CD14-positive monocyte (primary cell): ENCODE results near the gene PROB1. TPM values are rescaled to one million over a fixed set of nuclear protein-coding genes. Genes with fewer than 3 reads are reported as not detected.

Source experiments
- DNase-seq, 3 donors: peaks; one replicate each; pipeline ENCODE4 v3.0.0-alpha.2; 2011 to 2022
- H2AFZ ChIP-seq: 2 replicates; pipeline ENCODE4 v1.6.0; 2012; ENCODE audit warnings: mild to moderate bottlenecking, low read depth, low read length, inconsistent platforms; ENCODE audit not compliant: insufficient read depth, poor library complexity, severe bottlenecking
- H3K27ac ChIP-seq, 2 donors: 1 replicate in 1 of 2; 2 replicates in 1 of 2; pipeline ENCODE4 v1.5.1; 2012 to 2013; ENCODE audit warnings: low read length in 2 of 2, control low read depth in 1 of 2, inconsistent platforms in 1 of 2, low read depth in 1 of 2, mild to moderate bottlenecking in 1 of 2
- H3K27me3 ChIP-seq, 2 donors: one replicate each; pipeline versions ENCODE4 v1.6.0 to v1.6.1; 2011 to 2013; ENCODE audit warnings: low read length in 2 of 2; ENCODE audit not compliant: control insufficient read depth in 2 of 2, insufficient read depth in 2 of 2
- H3K36me3 ChIP-seq, 2 donors: replicated peaks in 1 of 2; 1 replicate in 1 of 2; 2 replicates in 1 of 2; pipeline versions ENCODE4 v1.5.1 to v1.6.1; 2012 to 2013; ENCODE audit warnings: low read length in 2 of 2, control low read depth in 1 of 2, inconsistent platforms in 1 of 2, mild to moderate bottlenecking in 1 of 2; ENCODE audit not compliant: insufficient read depth in 2 of 2, control insufficient read depth in 1 of 2
- H3K4me1 ChIP-seq, 2 donors: 1 replicate in 1 of 2; 2 replicates in 1 of 2; pipeline versions ENCODE4 v1.5.1 to v1.6.1; 2012 to 2013; ENCODE audit warnings: low read length in 2 of 2, control low read depth in 1 of 2, inconsistent platforms in 1 of 2, mild to moderate bottlenecking in 1 of 2, moderate library complexity in 1 of 2; ENCODE audit not compliant: insufficient read depth in 2 of 2, control insufficient read depth in 1 of 2
- H3K4me2 ChIP-seq: replicated peaks from 2 replicates; pipeline ENCODE3; 2012; ENCODE audit warnings: low read length, moderate library complexity, mild to moderate bottlenecking; ENCODE audit not compliant: poor library complexity, severe bottlenecking; ENCODE audit errors: extremely low read depth
- H3K4me3 ChIP-seq, 3 experiments: fragments of 200-600 bp in 1 of 3; sonication (generic) in 1 of 3; replicated peaks in 1 of 3; 1 replicate in 2 of 3; 2 replicates in 1 of 3; pipeline ENCODE4 v1.5.1; 2011 to 2013; ENCODE audit warnings: low read length in 3 of 3, mild to moderate bottlenecking in 3 of 3, control low read depth in 2 of 3, low read depth in 2 of 3, inconsistent platforms in 1 of 3, moderate library complexity in 1 of 3
- H3K79me2 ChIP-seq: 2 replicates; pipeline ENCODE4 v1.6.0; 2012; ENCODE audit warnings: mild to moderate bottlenecking, control low read depth, inconsistent platforms, low read length, moderate library complexity; ENCODE audit not compliant: insufficient read depth
- H3K9ac ChIP-seq: 2 replicates; pipeline ENCODE4 v1.6.0; 2017; ENCODE audit warnings: low read length, mild to moderate bottlenecking; ENCODE audit not compliant: insufficient read depth, poor library complexity, severe bottlenecking
- H3K9me3 ChIP-seq, 2 donors: replicated peaks in 1 of 2; 1 replicate in 1 of 2; 2 replicates in 1 of 2; pipeline versions ENCODE4 v1.5.1 to v1.6.1; 2012 to 2013; ENCODE audit warnings: low read length in 2 of 2, control low read depth in 1 of 2; ENCODE audit not compliant: control insufficient read depth in 1 of 2, insufficient read depth in 1 of 2
- H4K20me1 ChIP-seq: 2 replicates; pipeline ENCODE4 v1.6.0; 2012; ENCODE audit warnings: mild to moderate bottlenecking, low read length, control low read depth, moderate library complexity; ENCODE audit not compliant: insufficient read depth
- H3K27ac Mint-ChIP-seq, 7 donors: one replicate each; pipeline ENCODE4 v1.8.0; 2020; ENCODE audit warnings: mild to moderate bottlenecking in 7 of 7, mixed read lengths in 7 of 7, moderate library complexity in 6 of 7, inconsistent platforms in 2 of 7
- H3K27me3 Mint-ChIP-seq, 3 donors: one replicate each; pipeline ENCODE4 v1.8.0; 2021 to 2022; ENCODE audit warnings: low read depth in 3 of 3, mild to moderate bottlenecking in 3 of 3, mixed read lengths in 3 of 3, moderate library complexity in 3 of 3, inconsistent platforms in 1 of 3
- H3K36me3 Mint-ChIP-seq, 2 donors: one replicate each; pipeline ENCODE4 v1.8.0; 2020; ENCODE audit warnings: mixed read lengths in 2 of 2, inconsistent platforms in 1 of 2, mild to moderate bottlenecking in 1 of 2
- H3K4me1 Mint-ChIP-seq: one replicate; pipeline ENCODE4 v1.8.0; 2020; ENCODE audit warnings: mild to moderate bottlenecking, mixed read lengths
- H3K4me3 Mint-ChIP-seq, 2 donors: one replicate each; pipeline ENCODE4 v1.8.0; 2020; ENCODE audit warnings: mild to moderate bottlenecking in 2 of 2, mixed read lengths in 2 of 2, moderate library complexity in 1 of 2
- H3K9me3 Mint-ChIP-seq, 7 donors: one replicate each; pipeline ENCODE4 v1.8.0; 2020 to 2022; ENCODE audit warnings: mixed read lengths in 7 of 7, mild to moderate bottlenecking in 6 of 7, moderate library complexity in 6 of 7, inconsistent platforms in 2 of 7
- WGBS: methylation state at CpG from one replicate; pipeline ENCODE4 v1.1.5; 2013; ENCODE audit warnings: missing lambda C conversion rate; ENCODE audit not compliant: insufficient coverage; 5-methylcytosine and 5-hydroxymethylcytosine counted together
- intact Hi-C, 2 donors: fragments of 100-400 bp; cut with micrococcal nuclease; formaldehyde crosslinking; loops; one replicate each; pipeline versions ENCODE4 v1.15.0 to v1.15.1; 2023
- polyA plus RNA-seq, 3 donors: library from polyadenylated mRNA; depleted of rRNA in 1 of 3; unstranded in 2 of 3; stranded (reverse) in 1 of 3; fragments of 300-500 nt in 2 of 3; fragments of >200 nt in 1 of 3; fragmentation: Illumina TruSeq in 2 of 3; gene quantifications; 1 replicate in 2 of 3; 2 replicates in 1 of 3; pipeline ENCODE4 v1.2.3, GENCODE V29; 2012 to 2021
- TF ChIP-seq, protein P1 (sequence below): fragments of 200-600 bp; IDR thresholded peaks from one replicate; pipeline ENCODE4 v1.8.0; 2022; ENCODE audit warnings: antibody characterized with exemption, mild to moderate bottlenecking

Gene PROB1
- polyA plus RNA-seq, 3 donors = 0.05 to 0.11 TPM; not detected in 1

DNA sequence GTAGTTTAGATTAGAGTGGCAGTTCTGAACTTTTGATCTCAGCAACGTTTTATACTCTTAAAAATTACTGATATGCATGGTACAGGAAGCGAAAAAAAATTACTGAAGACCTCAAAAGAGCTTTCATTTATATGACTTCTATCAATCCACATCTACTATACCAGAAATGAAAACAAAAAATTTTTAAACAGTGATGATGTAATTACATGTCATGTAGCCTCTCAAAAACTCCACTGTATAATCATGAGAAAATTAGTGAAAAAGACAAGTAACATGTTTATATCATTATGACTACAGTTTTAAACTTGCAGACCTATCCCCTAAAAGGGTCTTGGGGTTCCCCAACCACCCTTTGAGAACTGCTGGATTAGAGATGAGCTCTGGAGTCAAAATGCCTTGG is 35.1 kb upstream of the PROB1 start:
- Histone ChIP-seq H3K79me2 (no peaks in the 10 kb centered on the region), H3K9me3 (no peaks in the 10 kb centered on the region), H3K27ac (no peak overlapping the region), H3K4me3 (no peak overlapping the region), H3K4me1 (no peaks in the 10 kb centered on the region), H4K20me1 (no peaks in the 10 kb centered on the region), H3K36me3 (no peaks in the 10 kb centered on the region), H2AFZ (no peak overlapping the region), H3K4me2 (no peak overlapping the region), H3K9ac (no peak overlapping the region), H3K27me3 (no peaks in the 10 kb centered on the region)
- Mint-ChIP-seq H3K9me3 (no peaks in the 10 kb centered on the region), H3K27me3 (no peaks in the 10 kb centered on the region), H3K36me3 (peaks cover 0 to 4% of the 10 kb centered on the region in 2 donors), H3K4me1 (no peaks in the 10 kb centered on the region), H3K4me3 (no peak overlapping the region), H3K27ac (no peak overlapping the region)
- TF ChIP-seq, protein P1, sequence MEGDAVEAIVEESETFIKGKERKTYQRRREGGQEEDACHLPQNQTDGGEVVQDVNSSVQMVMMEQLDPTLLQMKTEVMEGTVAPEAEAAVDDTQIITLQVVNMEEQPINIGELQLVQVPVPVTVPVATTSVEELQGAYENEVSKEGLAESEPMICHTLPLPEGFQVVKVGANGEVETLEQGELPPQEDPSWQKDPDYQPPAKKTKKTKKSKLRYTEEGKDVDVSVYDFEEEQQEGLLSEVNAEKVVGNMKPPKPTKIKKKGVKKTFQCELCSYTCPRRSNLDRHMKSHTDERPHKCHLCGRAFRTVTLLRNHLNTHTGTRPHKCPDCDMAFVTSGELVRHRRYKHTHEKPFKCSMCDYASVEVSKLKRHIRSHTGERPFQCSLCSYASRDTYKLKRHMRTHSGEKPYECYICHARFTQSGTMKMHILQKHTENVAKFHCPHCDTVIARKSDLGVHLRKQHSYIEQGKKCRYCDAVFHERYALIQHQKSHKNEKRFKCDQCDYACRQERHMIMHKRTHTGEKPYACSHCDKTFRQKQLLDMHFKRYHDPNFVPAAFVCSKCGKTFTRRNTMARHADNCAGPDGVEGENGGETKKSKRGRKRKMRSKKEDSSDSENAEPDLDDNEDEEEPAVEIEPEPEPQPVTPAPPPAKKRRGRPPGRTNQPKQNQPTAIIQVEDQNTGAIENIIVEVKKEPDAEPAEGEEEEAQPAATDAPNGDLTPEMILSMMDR = no peak
- WGBS = no CpG with 5 or more reads among the region's 2 CpGs
- no peak for DNase-seq
- intact Hi-C loops = no loop called here

DNA sequence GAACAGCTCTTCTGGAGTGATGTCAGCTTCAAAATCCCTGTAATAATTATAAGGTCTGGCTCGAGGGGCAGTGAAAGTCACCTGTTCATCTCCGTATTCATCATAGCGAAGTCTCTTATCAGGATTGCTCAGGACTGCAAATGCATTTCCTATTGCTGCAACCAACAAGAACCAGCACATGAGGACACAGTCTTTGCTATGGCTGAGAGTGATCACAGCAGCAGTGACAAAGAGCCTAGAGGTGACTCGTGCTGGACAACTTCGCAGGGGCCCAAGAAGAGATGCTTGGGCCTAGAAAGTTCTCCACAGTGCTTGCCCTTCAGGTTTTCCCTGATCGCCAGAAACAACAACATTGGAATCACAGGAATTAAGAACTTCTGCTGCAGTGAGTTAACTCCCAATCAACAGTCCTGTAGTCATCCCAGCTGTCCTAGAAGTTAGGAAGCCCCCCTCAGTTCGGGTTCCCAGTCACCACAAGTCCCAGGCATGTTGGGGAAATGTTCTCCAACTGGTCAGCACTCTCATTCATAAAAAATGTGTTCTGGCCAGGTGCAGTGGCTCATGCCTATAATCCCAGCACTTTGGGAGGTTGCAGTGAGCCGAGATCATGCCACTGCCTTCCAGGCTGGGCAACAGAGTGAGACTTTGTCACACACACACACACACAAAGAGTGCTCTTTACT is 31.4 kb upstream of the PROB1 start:
- intact Hi-C loops = no loop called here

More for the DNA sequence above, 31.4 kb upstream of the PROB1 start:
- H3K27ac Mint-ChIP-seq = no peak overlapping the region
- Histone ChIP-seq H3K36me3 (no peaks in the 10 kb centered on the region), H3K27me3 (no peaks in the 10 kb centered on the region), H3K4me1 (no peaks in the 10 kb centered on the region), H3K4me3 (no peak overlapping the region), H3K9ac (no peak overlapping the region), H3K79me2 (no peaks in the 10 kb centered on the region), H3K9me3 (no peaks in the 10 kb centered on the region), H3K27ac (no peak overlapping the region), H3K4me2 (no peak overlapping the region), H2AFZ (no peak overlapping the region), H4K20me1 (no peaks in the 10 kb centered on the region)
- no peaks in the 10 kb centered on the region for H3K9me3 Mint-ChIP-seq
- no peaks in the 10 kb centered on the region for H3K27me3 Mint-ChIP-seq
- H3K4me1 Mint-ChIP-seq = peaks cover 4% of the 10 kb centered on the region
- H3K36me3 Mint-ChIP-seq = peaks cover 0 to 8% of the 10 kb centered on the region in 2 donors
- H3K4me3 Mint-ChIP-seq = no peak overlapping the region
- DNase-seq = no peak
- 83% methylated on average over 5 of the region's 8 CpGs for WGBS
- TF ChIP-seq, protein P1 = no peak
